Sigmoid colon (tissue), 7 donors: ENCODE results near the gene CHRNE. TPM values are rescaled to one million over a fixed set of nuclear protein-coding genes. Genes with fewer than 3 reads are reported as not detected.
"Not testable (repeated sequence)": the region's sequence is repeated elsewhere in the genome, so short reads cannot be mapped to it uniquely, and the experiment has no call there.

Experiments used
- DNase-seq: peaks from one replicate; pipeline ENCODE4 v3.0.0-alpha.2; 2019
- H3K27ac ChIP-seq, 4 donors: fragments of 200-600 bp; sonication (generic); one replicate each; pipeline ENCODE4 v1.5.1; 2016 to 2019; ENCODE audit warnings: mild to moderate bottlenecking in 1 of 4
- H3K27me3 ChIP-seq, 3 donors: fragments of 200-600 bp; sonication (generic); one replicate each; pipeline ENCODE4 v1.5.1; 2019; ENCODE audit warnings: mild to moderate bottlenecking in 1 of 3
- H3K36me3 ChIP-seq, 4 donors: fragments of 200-600 bp; sonication (generic); one replicate each; pipeline ENCODE4 v1.5.1; 2016 to 2019
- H3K4me1 ChIP-seq, 4 donors: fragments of 200-600 bp; sonication (generic); one replicate each; pipeline ENCODE4 v1.5.1; 2017 to 2019
- H3K4me3 ChIP-seq, 4 donors: fragments of 200-600 bp; sonication (generic); one replicate each; pipeline ENCODE4 v1.5.1; 2017 to 2019; ENCODE audit warnings: mild to moderate bottlenecking in 2 of 4, moderate library complexity in 1 of 4
- H3K9me3 ChIP-seq, 4 donors: fragments of 200-600 bp in 3 of 4; sonication (generic) in 3 of 4; one replicate each; pipeline versions ENCODE4 v1.5.1 to v1.6.1; 2013 to 2019
- EP300 ChIP-seq, 4 donors: sonication (generic); formaldehyde crosslinking; IDR thresholded peaks; one replicate each; pipeline ENCODE4 v1.6.1; 2017; ENCODE audit warnings: antibody characterized with exemption in 4 of 4
- POLR2A ChIP-seq, 2 donors: fragments of 450-650 bp; IDR thresholded peaks; one replicate each; pipeline ENCODE4 v1.6.1; 2016; ENCODE audit warnings: antibody characterized with exemption in 2 of 2, mild to moderate bottlenecking in 2 of 2, moderate library complexity in 2 of 2
- POLR2AphosphoS5 ChIP-seq, 4 donors: sonication (generic); formaldehyde crosslinking; IDR thresholded peaks; one replicate each; pipeline ENCODE4 v1.6.1; 2017; ENCODE audit warnings: antibody characterized with exemption in 4 of 4
- WGBS, 2 donors: extraction: QIAGEN DNeasy Blood & Tissue Kit; methylation state at CpG; one replicate each; pipeline ENCODE4 v1.1.7; 2013; 5-methylcytosine and 5-hydroxymethylcytosine counted together
- intact Hi-C: fragments of 100-400 bp; cut with DNase I; formaldehyde crosslinking; loops from one replicate; pipeline ENCODE4 v1.15.1; 2023
- polyA plus RNA-seq, 3 donors: library from polyadenylated mRNA; stranded (reverse); fragments of 200-250 nt; gene quantifications; one replicate each; pipeline ENCODE4 v1.2.3, GENCODE V29; 2013
- total RNA-seq, 4 donors: library from RNA; depleted of rRNA; stranded (reverse); fragments of >200 nt; gene quantifications; one replicate each; pipeline ENCODE4 v1.1.0, GENCODE V29; 2016
- TF ChIP-seq, protein P1 (sequence below), 4 experiments: fragments of 450-650 bp in 3 of 4; fragments of 200-600 bp in 1 of 4; IDR thresholded peaks; one replicate each; pipeline ENCODE4 v1.5.1; 2016 to 2019; ENCODE audit warnings: antibody characterized with exemption in 4 of 4, mild to moderate bottlenecking in 3 of 4, moderate library complexity in 2 of 4
- donor health status: healthy with polysubstance abuse.
- donor health status: Bipolar disorder and iron deficiency.
- donor health status: healthy.

Gene CHRNE
- total and polyA plus RNA-seq, 7 donors = 0.46 to 0.57 (median 0.54) TPM; not detected in 2

DNA sequence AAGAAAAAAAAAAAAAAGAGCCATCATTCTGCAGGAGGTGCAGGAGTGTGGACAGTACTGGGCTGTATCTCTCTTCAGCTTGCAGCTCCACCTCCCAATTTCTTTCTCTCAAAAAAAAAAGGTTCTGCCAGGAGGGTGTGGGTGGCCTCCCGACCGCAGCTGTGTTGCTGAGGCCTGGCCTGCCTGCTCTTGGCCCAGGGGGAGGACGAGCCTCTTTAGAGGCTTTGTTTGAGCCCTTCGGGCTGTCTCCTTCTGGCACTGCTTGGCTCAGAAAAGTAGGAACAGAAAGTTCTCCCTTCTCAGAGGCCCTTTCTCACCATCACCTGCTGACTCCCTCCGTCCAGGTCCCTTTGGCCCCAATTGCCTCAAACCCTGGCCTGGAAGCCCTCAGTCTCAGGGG, 25.8 kb downstream of the CHRNE start:
- whole genome bisulfite sequencing, 2 donors = 85 to 86% methylated on average over 5 of the region's 5 CpGs
- intact Hi-C loops = no loop called here
- no peak overlapping the region for H3K4me3 ChIP-seq
- H3K27me3 ChIP-seq = no peaks in the 10 kb centered on the region
- peaks cover 0 to 4% (median 2%) of the 10 kb centered on the region in 4 donors for H3K4me1 ChIP-seq
- no peak for DNase-seq
- no peak for TF ChIP-seq POLR2A (IDR thresholded peaks at IDR 0.05)
- TF ChIP-seq, protein P1, sequence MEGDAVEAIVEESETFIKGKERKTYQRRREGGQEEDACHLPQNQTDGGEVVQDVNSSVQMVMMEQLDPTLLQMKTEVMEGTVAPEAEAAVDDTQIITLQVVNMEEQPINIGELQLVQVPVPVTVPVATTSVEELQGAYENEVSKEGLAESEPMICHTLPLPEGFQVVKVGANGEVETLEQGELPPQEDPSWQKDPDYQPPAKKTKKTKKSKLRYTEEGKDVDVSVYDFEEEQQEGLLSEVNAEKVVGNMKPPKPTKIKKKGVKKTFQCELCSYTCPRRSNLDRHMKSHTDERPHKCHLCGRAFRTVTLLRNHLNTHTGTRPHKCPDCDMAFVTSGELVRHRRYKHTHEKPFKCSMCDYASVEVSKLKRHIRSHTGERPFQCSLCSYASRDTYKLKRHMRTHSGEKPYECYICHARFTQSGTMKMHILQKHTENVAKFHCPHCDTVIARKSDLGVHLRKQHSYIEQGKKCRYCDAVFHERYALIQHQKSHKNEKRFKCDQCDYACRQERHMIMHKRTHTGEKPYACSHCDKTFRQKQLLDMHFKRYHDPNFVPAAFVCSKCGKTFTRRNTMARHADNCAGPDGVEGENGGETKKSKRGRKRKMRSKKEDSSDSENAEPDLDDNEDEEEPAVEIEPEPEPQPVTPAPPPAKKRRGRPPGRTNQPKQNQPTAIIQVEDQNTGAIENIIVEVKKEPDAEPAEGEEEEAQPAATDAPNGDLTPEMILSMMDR (IDR thresholded peaks at IDR 0.05) = no peak
- TF ChIP-seq POLR2AphosphoS5 (IDR thresholded peaks at IDR 0.05) = no peak
- TF ChIP-seq EP300 (IDR thresholded peaks at IDR 0.05) = no peak
- H3K9me3 ChIP-seq = no peaks in the 10 kb centered on the region
- peaks cover 0 to 25% (median 13%) of the 10 kb centered on the region in 4 donors for H3K36me3 ChIP-seq
- H3K27ac ChIP-seq = no peak overlapping the region

DNA sequence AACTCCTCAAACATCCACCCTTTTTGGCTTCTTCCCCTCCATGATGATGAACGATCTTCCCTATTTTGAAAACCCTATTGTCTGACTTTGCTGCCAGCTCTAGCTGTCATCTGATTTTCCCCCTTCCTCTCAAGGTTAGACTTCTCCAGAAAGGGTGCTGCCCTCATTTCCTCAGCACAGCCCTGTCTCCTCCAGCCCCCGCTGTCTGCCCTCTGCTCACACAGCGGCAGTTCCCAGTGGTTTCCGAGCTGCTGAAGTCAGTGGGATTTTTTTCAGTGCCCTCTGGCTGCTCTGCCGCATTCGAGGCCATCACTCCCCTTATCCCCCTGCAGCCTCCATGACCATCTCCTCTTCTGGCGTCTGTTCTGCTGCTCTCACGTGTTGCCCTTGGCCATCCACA, 30.1 kb downstream of the CHRNE start:
- intact Hi-C loops = no loop called here
- Histone ChIP-seq H3K27ac (no peak overlapping the region), H3K9me3 (no peaks in the 10 kb centered on the region), H3K4me3 (no peak overlapping the region), H3K36me3 (no peaks in the 10 kb centered on the region), H3K27me3 (no peaks in the 10 kb centered on the region), H3K4me1 (no peaks in the 10 kb centered on the region)
- WGBS, 2 donors = 65 to 83% methylated on average over 8 of the region's 8 CpGs
- TF ChIP-seq EP300 (IDR thresholded peaks at IDR 0.05) (no peak), POLR2AphosphoS5 (IDR thresholded peaks at IDR 0.05) (no peak), POLR2A (IDR thresholded peaks at IDR 0.05) (no peak)
- TF ChIP-seq, protein P1 (IDR thresholded peaks at IDR 0.05) = no peak
- DNase-seq = no peak

DNA sequence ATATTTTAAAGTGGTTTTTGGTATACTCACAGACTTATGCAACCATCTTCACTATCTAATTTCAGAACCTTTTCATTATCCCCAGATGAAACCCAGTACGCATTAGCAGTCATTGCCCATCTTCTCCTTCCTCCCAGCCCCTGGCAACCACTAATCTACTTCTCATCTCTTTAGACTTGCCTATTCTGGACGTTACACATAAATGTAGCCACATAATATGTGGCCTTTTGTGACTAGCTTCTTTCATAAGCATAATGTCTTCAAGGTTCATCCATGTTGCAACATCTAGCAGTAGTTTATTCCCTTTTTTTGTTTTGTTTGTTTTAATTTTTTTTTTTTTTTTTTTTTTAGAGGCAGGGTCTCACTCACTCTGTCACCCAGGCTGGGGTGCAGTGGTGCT, 32.0 kb downstream of the CHRNE start:
- no peaks in the 10 kb centered on the region for H3K36me3 ChIP-seq
- intact Hi-C loops = no loop called here
- no peak for DNase-seq
- no peak overlapping the region for H3K4me3 ChIP-seq
- no peaks in the 10 kb centered on the region for H3K27me3 ChIP-seq
- no peak overlapping the region for H3K27ac ChIP-seq
- TF ChIP-seq POLR2A (IDR thresholded peaks at IDR 0.05) (no peak), POLR2AphosphoS5 (IDR thresholded peaks at IDR 0.05) (no peak), EP300 (IDR thresholded peaks at IDR 0.05) (no peak)
- TF ChIP-seq, protein P1 (IDR thresholded peaks at IDR 0.05) = no peak
- no peaks in the 10 kb centered on the region for H3K9me3 ChIP-seq
- WGBS, 2 donors = 89 to 94% methylated on average over 2 of the region's 2 CpGs
- no peaks in the 10 kb centered on the region for H3K4me1 ChIP-seq

DNA sequence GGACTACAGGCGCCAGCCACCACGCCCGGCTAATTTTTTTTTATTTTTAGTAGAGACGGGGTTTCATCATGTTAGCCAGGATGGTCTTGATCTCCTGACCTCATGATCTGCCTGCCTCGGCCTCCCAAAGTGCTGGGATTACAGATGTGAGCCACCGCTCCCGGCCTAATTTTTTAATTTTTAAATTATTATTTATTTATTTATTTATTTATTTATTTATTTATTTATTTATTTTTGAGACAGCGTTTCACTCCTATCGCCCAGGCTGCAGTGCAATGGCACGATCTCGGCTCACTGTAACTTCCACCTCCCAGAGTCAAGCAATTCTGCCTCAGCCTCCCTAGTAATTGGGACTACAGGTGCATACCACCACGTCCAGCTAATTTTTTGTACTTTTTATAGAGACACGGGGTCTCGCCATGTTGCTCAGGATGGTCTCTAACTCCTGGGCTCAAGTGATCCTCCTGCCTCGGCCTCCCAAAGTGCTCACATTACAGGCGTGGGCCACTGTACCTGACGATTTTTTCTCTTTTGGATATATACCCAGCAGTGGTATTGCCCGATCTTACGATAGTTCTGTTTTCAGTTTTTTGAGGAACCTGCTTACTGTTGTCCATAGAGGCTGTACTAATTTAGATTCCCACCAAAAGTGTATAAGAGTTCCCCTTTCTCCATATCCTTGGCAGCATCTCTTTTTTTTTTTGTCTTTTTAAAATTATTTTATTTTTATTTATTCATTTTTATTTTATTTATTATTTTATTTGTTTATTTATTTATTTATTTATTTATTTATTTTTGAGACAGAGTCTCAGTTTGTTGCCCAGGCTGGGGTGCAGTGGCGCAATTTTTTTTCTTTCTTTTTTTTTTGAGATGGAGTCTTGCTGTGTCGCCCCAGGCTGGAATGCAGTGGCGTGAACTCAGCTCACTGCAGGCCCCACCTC, 33.6 kb downstream of the CHRNE start:
- H3K9me3 ChIP-seq, DNase-seq, intact Hi-C loops, H3K4me1 ChIP-seq, H3K27ac ChIP-seq, H3K4me3 ChIP-seq, H3K36me3 ChIP-seq, H3K27me3 ChIP-seq: not testable (repeated sequence)
- 94 to 95% methylated on average over 22 of the region's 22 CpGs for WGBS, 2 donors

DNA sequence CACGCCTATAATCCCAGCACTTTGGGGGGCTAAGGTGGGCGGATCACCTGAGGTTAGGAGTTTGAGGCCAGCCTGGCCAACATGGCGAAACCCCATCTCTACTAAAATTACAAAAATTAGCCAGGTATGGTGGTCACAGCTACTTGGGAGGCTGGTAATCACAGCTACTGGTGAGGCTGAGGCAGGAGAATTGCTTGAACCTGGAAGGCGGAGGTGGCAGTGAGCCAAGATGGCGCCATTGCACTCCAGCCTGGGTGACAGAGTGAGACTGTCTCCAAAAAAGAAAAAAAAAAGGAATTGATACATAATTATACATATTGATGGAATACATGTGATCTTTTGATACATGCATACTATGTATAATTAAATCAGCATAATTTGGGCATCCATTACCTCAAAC, 35.4 kb downstream of the CHRNE start:
- H3K27me3 ChIP-seq, H3K4me3 ChIP-seq, intact Hi-C loops, H3K27ac ChIP-seq, DNase-seq, H3K36me3 ChIP-seq, H3K9me3 ChIP-seq, H3K4me1 ChIP-seq: not testable (repeated sequence)
- WGBS, 2 donors = 88 to 96% methylated on average over 5 of the region's 5 CpGs
